GM12878 (cell line): Measurements from ENCODE around the gene DIP2B. TPM values are rescaled to one million over a fixed set of nuclear protein-coding genes. Genes with fewer than 3 reads are reported as not detected.

Experiments used
- BHLHE40 ChIP-seq, 2 experiments: fragments of 450-650 bp in 1 of 2; IDR thresholded peaks; 2 replicates each; pipeline ENCODE4 v1.6.1; 2011 to 2017; ENCODE audit warnings: low read depth in 2 of 2, borderline replicate concordance in 1 of 2, improper control_type of control experiment in 1 of 2, low read length in 1 of 2, mild to moderate bottlenecking in 1 of 2
- CBX5 ChIP-seq: sonication (generic); IDR thresholded peaks from 2 replicates; pipeline ENCODE4 v1.6.1; 2016; ENCODE audit warnings: low read depth, moderate library complexity, mild to moderate bottlenecking, inconsistent platforms
- EGR1 ChIP-seq, 2 experiments: IDR thresholded peaks; 1 replicate in 1 of 2; 2 replicates in 1 of 2; pipeline ENCODE4 v1.6.1; 2011 to 2012; ENCODE audit warnings: low read depth in 2 of 2, low read length in 2 of 2, borderline replicate concordance in 1 of 2, mild to moderate bottlenecking in 1 of 2, moderate library complexity in 1 of 2
- FOXM1 ChIP-seq: IDR thresholded peaks from 2 replicates; pipeline ENCODE4 v1.6.1; 2012; ENCODE audit warnings: low read depth, mild to moderate bottlenecking, inconsistent platforms, low read length, moderate library complexity
- IRF5 ChIP-seq: fragments of 450-650 bp; IDR thresholded peaks from 2 replicates; pipeline ENCODE4 v1.6.1; 2017; ENCODE audit warnings: borderline replicate concordance
- MXI1 ChIP-seq: fragments of 150-350 bp; IDR thresholded peaks from 2 replicates; pipeline ENCODE4 v1.6.1; 2011; ENCODE audit warnings: low read depth, mild to moderate bottlenecking, inconsistent platforms, low read length, improper control_type of control experiment
- NFXL1 ChIP-seq: fragments of 450-650 bp; IDR thresholded peaks from 2 replicates; pipeline ENCODE4 v1.6.1; 2017; ENCODE audit warnings: antibody characterized with exemption, mild to moderate bottlenecking, borderline replicate concordance
- WRNIP1 ChIP-seq: IDR thresholded peaks from 2 replicates; pipeline ENCODE4 v1.6.1; 2011; ENCODE audit warnings: low read depth, low read length, improper control_type of control experiment, borderline replicate concordance
- ZNF687 ChIP-seq: fragments of 450-650 bp; IDR thresholded peaks from 2 replicates; pipeline ENCODE4 v1.6.1; 2017; ENCODE audit warnings: mild to moderate bottlenecking, moderate library complexity
- polyA plus RNA-seq, 11 experiments: library from polyadenylated mRNA; depleted of rRNA in 4 of 11; unstranded in 6 of 11; stranded (reverse) in 5 of 11; fragments of >200 nt; fragmentation: Nextera tagmentation in 4 of 11; fragmentation: Illumina TruSeq in 1 of 11; extraction: Ambion mirVana in 4 of 11; extraction: Trizol in 1 of 11; gene quantifications; 1 replicate in 1 of 11; 2 replicates in 10 of 11; pipeline versions ENCODE4 v1.2.1 to v1.2.3, GENCODE V29; 2011 to 2016; ENCODE audit warnings: inconsistent platforms in 2 of 11, missing spikeins in 2 of 11, low read depth in 1 of 11
- total RNA-seq, 4 experiments: library from RNA; depleted of rRNA in 3 of 4; stranded (reverse); fragments of >200 nt in 3 of 4; fragmentation: Illumina TruSeq in 1 of 4; extraction: Trizol in 1 of 4; gene quantifications; 2 replicates each; pipeline versions ENCODE4 v1.2.1 to v1.2.3, GENCODE V29; 2013 to 2021
- TF ChIP-seq, protein P1 (sequence below): fragments of 450-650 bp; IDR thresholded peaks from 2 replicates; pipeline ENCODE4 v1.6.1; 2017; ENCODE audit warnings: mild to moderate bottlenecking
- TF ChIP-seq, protein P2 (sequence below): fragments of 450-650 bp; IDR thresholded peaks from 2 replicates; pipeline ENCODE4 v1.6.1; 2017; ENCODE audit warnings: low read depth, mild to moderate bottlenecking, moderate library complexity

DIP2B gene
- total and polyA plus RNA-seq, 10 of the 15 experiments (the other 5 are each of a cell fraction or from before 2014, with no cell fraction given): 4.5 to 30.0 (median 18.6) TPM

- TF ChIP-seq ZNF687 (no peak), CBX5 (no peak), IRF5 (no peak), FOXM1 (no peak), WRNIP1 (no peak), NFXL1 (no peak), EGR1 (IDR thresholded peaks at IDR 0.05; ENCODE audit: borderline replicate concordance in 1 of 2, low read depth in 2 of 2, low read length in 2 of 2) (no peak), BHLHE40 (IDR thresholded peaks at IDR 0.05; ENCODE audit: borderline replicate concordance in 1 of 2, low read depth in 2 of 2, low read length in 1 of 2) (no peak), MXI1 (no peak)
- TF ChIP-seq, protein P1, sequence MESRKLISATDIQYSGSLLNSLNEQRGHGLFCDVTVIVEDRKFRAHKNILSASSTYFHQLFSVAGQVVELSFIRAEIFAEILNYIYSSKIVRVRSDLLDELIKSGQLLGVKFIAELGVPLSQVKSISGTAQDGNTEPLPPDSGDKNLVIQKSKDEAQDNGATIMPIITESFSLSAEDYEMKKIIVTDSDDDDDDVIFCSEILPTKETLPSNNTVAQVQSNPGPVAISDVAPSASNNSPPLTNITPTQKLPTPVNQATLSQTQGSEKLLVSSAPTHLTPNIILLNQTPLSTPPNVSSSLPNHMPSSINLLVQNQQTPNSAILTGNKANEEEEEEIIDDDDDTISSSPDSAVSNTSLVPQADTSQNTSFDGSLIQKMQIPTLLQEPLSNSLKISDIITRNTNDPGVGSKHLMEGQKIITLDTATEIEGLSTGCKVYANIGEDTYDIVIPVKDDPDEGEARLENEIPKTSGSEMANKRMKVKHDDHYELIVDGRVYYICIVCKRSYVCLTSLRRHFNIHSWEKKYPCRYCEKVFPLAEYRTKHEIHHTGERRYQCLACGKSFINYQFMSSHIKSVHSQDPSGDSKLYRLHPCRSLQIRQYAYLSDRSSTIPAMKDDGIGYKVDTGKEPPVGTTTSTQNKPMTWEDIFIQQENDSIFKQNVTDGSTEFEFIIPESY: no peak
- TF ChIP-seq, protein P2, sequence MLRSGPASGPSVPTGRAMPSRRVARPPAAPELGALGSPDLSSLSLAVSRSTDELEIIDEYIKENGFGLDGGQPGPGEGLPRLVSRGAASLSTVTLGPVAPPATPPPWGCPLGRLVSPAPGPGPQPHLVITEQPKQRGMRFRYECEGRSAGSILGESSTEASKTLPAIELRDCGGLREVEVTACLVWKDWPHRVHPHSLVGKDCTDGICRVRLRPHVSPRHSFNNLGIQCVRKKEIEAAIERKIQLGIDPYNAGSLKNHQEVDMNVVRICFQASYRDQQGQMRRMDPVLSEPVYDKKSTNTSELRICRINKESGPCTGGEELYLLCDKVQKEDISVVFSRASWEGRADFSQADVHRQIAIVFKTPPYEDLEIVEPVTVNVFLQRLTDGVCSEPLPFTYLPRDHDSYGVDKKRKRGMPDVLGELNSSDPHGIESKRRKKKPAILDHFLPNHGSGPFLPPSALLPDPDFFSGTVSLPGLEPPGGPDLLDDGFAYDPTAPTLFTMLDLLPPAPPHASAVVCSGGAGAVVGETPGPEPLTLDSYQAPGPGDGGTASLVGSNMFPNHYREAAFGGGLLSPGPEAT: no peak
- TF ChIP-seq, all 136 proteins: peak for 0
These were observed 63.1 kb downstream of the DIP2B start (continued) for GRCh38 chr12:50567926-50568325.
